ENCODE measurements around the gene PLCXD3.

- TF ChIP-seq POLR2A (IDR thresholded peaks at IDR 0.05) (no peak), POLR2AphosphoS5 (IDR thresholded peaks at IDR 0.05) (no peak)
Measured at GRCh38 chr5:41527201-41527779, 16.9 kb upstream of the PLCXD3 start.

All from spleen (tissue), 3 donors.